NCI-H1417 treated with DMSO at 0.1 percent for 48 hours (cell line): ENCODE data around the gene HTATIP2.
"Not testable (repeated sequence)": the region's sequence is repeated elsewhere in the genome, so short reads cannot be mapped to it uniquely, and the experiment has no call there.

Experiments used
- DNase-seq: peaks from one replicate; lab custom pipeline; 2025; lab: John Stamatoyannopoulos, UW

Gene HTATIP2

DNA sequence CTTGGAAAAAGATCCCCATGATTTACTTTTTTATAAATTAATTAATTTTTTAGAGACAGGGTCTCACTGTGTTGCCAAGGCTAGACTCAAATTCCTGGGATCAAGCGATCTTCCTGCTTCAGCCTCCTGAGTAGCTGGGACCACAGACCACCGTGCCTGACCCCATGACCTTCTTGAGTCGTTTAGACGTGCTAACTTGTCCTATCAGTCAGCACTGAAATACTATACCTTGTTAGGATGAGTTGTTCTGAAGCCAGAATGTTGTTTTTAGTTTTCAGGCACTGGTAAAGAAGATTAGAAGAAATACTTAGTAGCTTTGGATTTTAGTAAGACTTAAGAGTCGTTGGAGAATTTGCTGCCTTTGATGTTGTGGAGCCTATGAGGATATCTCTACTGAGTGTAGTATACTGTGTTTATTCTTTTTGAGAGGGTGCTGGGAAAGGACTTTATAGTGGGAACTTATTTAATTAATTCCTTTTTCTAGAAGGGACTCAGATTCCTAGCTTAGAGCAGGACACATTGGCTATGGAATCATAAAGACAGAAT is 8.6 kb downstream of the HTATIP2 start:
- no peak for DNase-seq

- no peak for DNase-seq
These were observed 9.6 kb downstream of the HTATIP2 start for GRCh38 chr11:20373147-20373546.

DNA sequence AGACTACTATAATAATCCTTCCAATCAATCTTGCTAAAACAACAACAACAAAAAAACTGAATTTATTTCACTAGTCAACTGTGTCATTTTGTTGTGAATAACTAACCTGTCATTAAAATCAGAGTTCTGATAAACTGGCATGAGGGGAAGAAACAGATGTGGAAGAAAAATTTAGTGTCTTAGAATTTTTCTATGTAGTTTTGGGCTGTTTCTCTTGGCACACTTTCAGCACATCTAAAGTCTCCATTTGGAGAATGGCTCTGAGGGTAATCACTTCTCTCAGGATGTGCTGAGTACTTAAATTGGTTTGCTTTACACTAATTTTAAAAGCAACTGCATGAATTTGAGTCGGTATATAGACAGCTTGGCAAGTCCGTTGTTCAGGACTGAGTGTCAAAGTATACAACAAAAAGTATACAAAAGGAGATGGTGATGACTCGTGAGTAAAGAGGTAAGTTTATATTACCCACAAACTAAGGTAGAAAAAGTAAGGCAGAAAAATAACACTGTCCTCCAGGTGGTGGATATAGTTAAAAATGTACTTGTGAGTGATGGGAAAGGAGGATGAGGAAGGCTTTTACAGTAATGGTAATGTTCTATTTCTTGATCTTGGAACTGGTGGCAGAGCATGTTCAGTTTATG is 10.2 kb downstream of the HTATIP2 start:
- no peak for DNase-seq

GRCh38 chr11:20374741-20375300 is 11.3 kb downstream of the HTATIP2 start:
- DNase-seq, result no peak

GRCh38 chr11:20376162-20376730 is 12.7 kb downstream of the HTATIP2 start:
- DNase-seq, result no peak

GRCh38 chr11:20385996-20386395 is 22.5 kb downstream of the HTATIP2 start:
- DNase-seq, result not testable (repeated sequence)

GRCh38 chr11:20387261-20388095 is 24.0 kb downstream of the HTATIP2 start, which contains the start of gene PRMT3:
PRMT3 (plus strand) TSS chr11:20387716; CDS start chr11:20387747, 31 bp downstream.
- DNase-seq, result peak; percentile 72

GRCh38 chr11:20388096-20389055 is 24.9 kb downstream of the HTATIP2 start:
- no peak for DNase-seq

- DNase-seq, result no peak
These were observed 33.8 kb downstream of the HTATIP2 start for GRCh38 chr11:20397281-20397680.

DNA sequence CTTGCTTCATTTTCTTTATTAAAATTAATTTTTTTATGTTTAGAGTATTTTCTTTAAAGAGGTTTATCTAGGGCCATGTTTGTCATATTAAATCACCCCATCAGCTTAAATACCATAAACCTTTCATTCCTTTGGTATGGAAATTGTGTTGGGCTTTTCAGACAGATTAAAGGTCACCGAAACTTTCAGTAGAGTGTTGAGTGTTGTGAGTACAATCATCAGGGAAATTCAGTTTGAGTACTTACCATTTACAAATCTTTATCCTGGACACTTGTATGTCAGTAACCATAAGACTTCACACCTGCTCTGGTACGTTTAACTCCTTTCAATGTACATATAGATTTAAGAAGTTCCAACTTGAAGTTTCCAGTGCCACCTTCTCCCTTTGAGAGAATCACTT is 36.0 kb downstream of the HTATIP2 start:
- no peak for DNase-seq

DNA sequence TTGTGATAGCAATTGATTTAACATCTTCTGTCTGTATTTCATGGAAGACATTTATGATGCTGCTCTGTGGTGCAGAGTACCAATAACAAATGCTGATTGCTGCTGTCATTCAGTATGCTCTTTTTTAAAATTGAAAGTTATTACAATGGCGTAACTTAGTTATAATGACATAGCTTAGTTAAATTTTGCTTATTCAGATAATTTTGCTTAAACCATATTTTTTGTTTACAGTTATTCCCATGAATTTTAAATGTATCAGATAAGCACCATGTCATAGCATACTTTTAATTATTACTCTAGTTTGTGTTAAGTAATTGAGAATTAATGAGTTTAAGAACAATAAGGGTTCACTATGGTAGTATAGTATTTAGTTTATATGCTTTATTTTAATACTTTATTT is 39.5 kb downstream of the HTATIP2 start:
- DNase-seq, result no peak

DNA sequence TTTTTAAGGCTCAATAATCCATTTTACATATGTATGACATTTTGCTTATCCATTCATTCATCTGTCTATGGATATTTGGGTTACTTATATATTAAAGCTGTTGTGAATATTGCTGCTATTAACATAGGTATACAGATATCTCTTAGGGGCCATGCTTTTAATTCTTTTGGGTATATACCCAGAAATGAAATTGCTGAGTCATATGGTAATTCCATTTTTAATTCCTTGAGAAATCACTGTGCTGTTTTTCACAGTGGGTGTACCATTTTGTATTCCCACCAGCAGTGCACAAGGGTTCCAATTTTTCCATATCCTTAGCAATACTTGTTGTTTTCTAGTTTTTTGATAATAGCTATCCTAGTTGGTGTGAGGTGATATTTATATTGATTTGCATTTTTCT is 43.0 kb downstream of the HTATIP2 start:
- DNase-seq, result no peak

DNA sequence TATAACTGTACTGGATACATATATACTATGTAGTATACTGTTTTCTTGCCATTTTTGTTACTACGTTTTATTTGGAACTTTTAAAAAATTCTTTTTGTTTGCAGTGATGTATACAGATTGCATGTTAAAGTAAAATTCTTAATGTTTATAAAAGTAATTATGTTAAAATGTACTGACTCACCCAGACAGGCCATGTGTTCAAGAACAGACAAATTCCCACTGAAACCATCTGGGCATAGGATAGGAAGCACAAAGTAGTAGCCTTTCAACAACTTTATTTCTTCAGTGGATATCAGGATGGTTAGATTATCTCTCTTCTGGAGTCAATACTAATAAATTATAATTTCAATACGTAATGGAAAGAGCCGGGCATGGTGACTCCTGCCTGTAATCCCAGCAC is 43.8 kb downstream of the HTATIP2 start:
- no peak for DNase-seq

DNA sequence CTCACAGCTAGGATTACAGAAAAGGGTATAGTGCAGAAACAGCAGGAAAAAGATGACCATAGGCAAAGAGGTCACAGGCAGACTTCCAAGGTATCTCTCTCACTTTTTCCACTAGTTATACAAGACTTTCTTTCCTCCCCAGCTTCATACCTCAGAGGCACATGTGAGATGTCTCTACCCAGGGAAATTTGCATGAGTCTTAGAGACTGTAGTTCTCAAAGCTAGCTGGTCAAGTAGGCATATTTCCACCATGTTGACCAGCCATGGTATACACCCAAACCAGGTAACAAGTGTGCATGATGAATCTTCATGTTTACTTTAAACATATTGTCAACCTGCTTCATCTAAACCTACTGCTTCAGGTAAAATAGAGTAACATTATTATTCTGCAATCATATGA is 51.9 kb downstream of the HTATIP2 start:
- no peak for DNase-seq

- no peak for DNase-seq
These were observed 54.3 kb downstream of the HTATIP2 start for GRCh38 chr11:20417771-20418170.

GRCh38 chr11:20421946-20422345 is 58.4 kb downstream of the HTATIP2 start:
- DNase-seq, result no peak

DNA sequence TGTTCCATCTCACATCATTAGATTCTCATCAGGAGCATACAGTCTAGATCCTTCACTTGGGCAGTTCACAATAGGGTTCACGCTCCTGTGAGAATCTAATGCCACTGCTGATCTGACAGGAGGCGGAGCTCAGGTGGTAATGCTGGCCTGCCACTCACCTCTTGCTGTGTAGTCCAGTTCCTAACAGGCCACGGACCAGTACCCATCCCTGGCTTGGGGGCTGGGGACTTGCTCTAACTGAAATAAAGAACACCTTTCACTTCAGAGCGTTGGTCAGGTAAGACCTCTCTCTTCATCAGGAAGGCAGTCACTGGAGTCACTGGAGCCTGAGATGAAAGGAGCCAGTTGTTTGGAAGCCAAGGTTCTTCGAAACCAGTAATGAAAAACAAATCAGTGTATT is 65.7 kb downstream of the HTATIP2 start:
- no peak for DNase-seq
